Measurements from ENCODE around the gene TMEM42. TPM values are rescaled to one million over a fixed set of nuclear protein-coding genes. Genes with fewer than 3 reads are reported as not detected.
"Not testable (repeated sequence)": the region's sequence is repeated elsewhere in the genome, so short reads cannot be mapped to it uniquely, and the experiment has no call there.

Gene TMEM42
- total and polyA plus RNA-seq, 2 donors from 2014 or later: 17.7 to 33.6 TPM

GRCh38 chr3:44842376-44842775, 19.3 kb upstream of the TMEM42 start:
- FAIRE-seq: no peak
- Histone ChIP-seq H3K9ac (ENCODE audit: low read length in 3 of 3) (no peak overlapping the region), H3K27me3 (ENCODE audit: control insufficient read depth, insufficient read depth, low read length) (no peaks in the 10 kb centered on the region), H3K4me3 (ENCODE audit: low read length in 3 of 3) (no peak overlapping the region), H3K9me3 (ENCODE audit: control insufficient read depth in 2 of 3, insufficient read depth in 1 of 3, low read length in 3 of 3) (no peaks in the 10 kb centered on the region), H3K27ac (ENCODE audit: low read depth in 2 of 2, low read length in 2 of 2) (no peak overlapping the region), H3K36me3 (ENCODE audit: control insufficient read depth in 2 of 3, insufficient read depth in 3 of 3, low read length in 3 of 3) (no peaks in the 10 kb centered on the region), H3K4me1 (ENCODE audit: control insufficient read depth in 2 of 3, insufficient read depth in 2 of 3, low read depth in 1 of 3, low read length in 3 of 3) (no peaks in the 10 kb centered on the region)
- no peak for DNase-seq
- TF ChIP-seq CTCF (IDR thresholded peaks at IDR 0.05; ENCODE audit: borderline replicate concordance, extremely low read depth, insufficient read depth): no peak
- intact Hi-C loops (cut with DNase I): no loop called here

- TF ChIP-seq CTCF (IDR thresholded peaks at IDR 0.05; ENCODE audit: borderline replicate concordance, extremely low read depth, insufficient read depth): no peak
- Histone ChIP-seq H3K36me3 (ENCODE audit: control insufficient read depth in 2 of 3, insufficient read depth in 3 of 3, low read length in 3 of 3) (no peaks in the 10 kb centered on the region), H3K4me3 (ENCODE audit: low read length in 3 of 3) (no peak overlapping the region), H3K27me3 (ENCODE audit: control insufficient read depth, insufficient read depth, low read length) (no peaks in the 10 kb centered on the region), H3K27ac (ENCODE audit: low read depth in 2 of 2, low read length in 2 of 2) (no peak overlapping the region), H3K9me3 (ENCODE audit: control insufficient read depth in 2 of 3, insufficient read depth in 1 of 3, low read length in 3 of 3) (no peaks in the 10 kb centered on the region), H3K9ac (ENCODE audit: low read length in 3 of 3) (no peak overlapping the region), H3K4me1 (ENCODE audit: control insufficient read depth in 2 of 3, insufficient read depth in 2 of 3, low read depth in 1 of 3, low read length in 3 of 3) (no peaks in the 10 kb centered on the region)
- peak in 1 of 5 donors; percentile 5 for DNase-seq
- FAIRE-seq: no peak
- intact Hi-C loops (cut with DNase I): no loop called here
Measured at GRCh38 chr3:44845528-44846520, 15.9 kb upstream of the TMEM42 start.

- Histone ChIP-seq H3K9ac (ENCODE audit: low read length in 3 of 3) (no peak overlapping the region), H3K36me3 (ENCODE audit: control insufficient read depth in 2 of 3, insufficient read depth in 3 of 3, low read length in 3 of 3) (no peaks in the 10 kb centered on the region), H3K27ac (ENCODE audit: low read depth in 2 of 2, low read length in 2 of 2) (no peak overlapping the region), H3K27me3 (ENCODE audit: control insufficient read depth, insufficient read depth, low read length) (no peaks in the 10 kb centered on the region), H3K9me3 (ENCODE audit: control insufficient read depth in 2 of 3, insufficient read depth in 1 of 3, low read length in 3 of 3) (no peaks in the 10 kb centered on the region), H3K4me1 (ENCODE audit: control insufficient read depth in 2 of 3, insufficient read depth in 2 of 3, low read depth in 1 of 3, low read length in 3 of 3) (no peaks in the 10 kb centered on the region), H3K4me3 (ENCODE audit: low read length in 3 of 3) (no peak overlapping the region)
- DNase-seq: no peak
- no peak for FAIRE-seq
- intact Hi-C loops (cut with DNase I): no loop called here
- no peak for TF ChIP-seq CTCF (IDR thresholded peaks at IDR 0.05; ENCODE audit: borderline replicate concordance, extremely low read depth, insufficient read depth)
Measured at GRCh38 chr3:44848634-44849033, 13.1 kb upstream of the TMEM42 start.

- H3K9ac ChIP-seq (ENCODE audit: low read length in 3 of 3); H3K36me3 ChIP-seq (ENCODE audit: control insufficient read depth in 2 of 3, insufficient read depth in 3 of 3, low read length in 3 of 3); H3K4me1 ChIP-seq (ENCODE audit: control insufficient read depth in 2 of 3, insufficient read depth in 2 of 3, low read depth in 1 of 3, low read length in 3 of 3); H3K9me3 ChIP-seq (ENCODE audit: control insufficient read depth in 2 of 3, insufficient read depth in 1 of 3, low read length in 3 of 3); intact Hi-C loops (cut with DNase I); FAIRE-seq; DNase-seq; H3K4me3 ChIP-seq (ENCODE audit: low read length in 3 of 3); H3K27me3 ChIP-seq (ENCODE audit: control insufficient read depth, insufficient read depth, low read length); H3K27ac ChIP-seq (ENCODE audit: low read depth in 2 of 2, low read length in 2 of 2): not testable (repeated sequence)
Measured at GRCh38 chr3:44856663-44857062, 5.0 kb upstream of the TMEM42 start.

Data from kidney (tissue), 14 donors.